NOMO-1 treated with DMSO at 0.1 percent for 48 hours (cell line): ENCODE data around the gene SOCS1.

Experiments used
- DNase-seq: peaks from one replicate; lab custom pipeline; 2025; ENCODE audit not compliant: unreplicated experiment; lab: John Stamatoyannopoulos, UW

SOCS1 gene

GRCh38 chr16:11205754-11206581, 50.0 kb downstream of the SOCS1 start:
- peak; percentile 17 for DNase-seq

GRCh38 chr16:11205065-11205699, 50.8 kb downstream of the SOCS1 start:
- DNase-seq: no peak

- no peak for DNase-seq
These were observed 51.4 kb downstream of the SOCS1 start for GRCh38 chr16:11204513-11205047.
